HEK293 (cell line): ENCODE results near the gene UTS2.

Experiments used
- ATF2 ChIP-seq: fragments of 450-650 bp; formaldehyde crosslinking; IDR thresholded peaks from 2 replicates; pipeline ENCODE4 v1.5.1; 2016; ENCODE audit warnings: missing biosample characterization, missing genetic modification characterization, low read depth
- CTCF ChIP-seq: fragments of 450-650 bp; formaldehyde crosslinking; IDR thresholded peaks from 2 replicates; pipeline ENCODE4 v1.5.1; 2016; ENCODE audit warnings: missing biosample characterization, missing genetic modification characterization
- KLF16 ChIP-seq: fragments of 450-650 bp; formaldehyde crosslinking; IDR thresholded peaks from 2 replicates; pipeline ENCODE4 v1.5.1; 2017; ENCODE audit warnings: missing biosample characterization, missing genetic modification characterization
- KLF8 ChIP-seq: fragments of 450-650 bp; formaldehyde crosslinking; IDR thresholded peaks from 2 replicates; pipeline ENCODE4 v1.5.1; 2016; ENCODE audit warnings: missing biosample characterization, missing genetic modification characterization
- PRDM10 ChIP-seq: fragments of 450-650 bp; formaldehyde crosslinking; IDR thresholded peaks from 2 replicates; pipeline ENCODE4 v1.5.1; 2016; ENCODE audit warnings: missing biosample characterization, missing genetic modification characterization
- TCF7L2 ChIP-seq: IDR thresholded peaks from 2 replicates; pipeline ENCODE4 v1.6.1; 2011; ENCODE audit warnings: low read depth, mild to moderate bottlenecking, inconsistent platforms, low read length, moderate library complexity, borderline replicate concordance
- ZNF146 ChIP-seq: fragments of 450-650 bp; formaldehyde crosslinking; IDR thresholded peaks from 2 replicates; pipeline ENCODE4 v1.5.1; 2016; ENCODE audit warnings: missing biosample characterization, missing genetic modification characterization
- ZNF18 ChIP-seq: fragments of 450-650 bp; formaldehyde crosslinking; IDR thresholded peaks from 2 replicates; pipeline ENCODE4 v1.5.1; 2016; ENCODE audit warnings: missing biosample characterization, missing genetic modification characterization
- ZNF239 ChIP-seq: fragments of 450-650 bp; formaldehyde crosslinking; IDR thresholded peaks from 2 replicates; pipeline ENCODE4 v1.5.1; 2016; ENCODE audit warnings: missing biosample characterization, missing genetic modification characterization
- ZNF629 ChIP-seq: fragments of 450-650 bp; formaldehyde crosslinking; IDR thresholded peaks from 2 replicates; pipeline ENCODE4 v1.5.1; 2017; ENCODE audit warnings: missing biosample characterization, missing genetic modification characterization
- ZNF704 ChIP-seq: fragments of 450-650 bp; formaldehyde crosslinking; IDR thresholded peaks from 2 replicates; pipeline ENCODE4 v1.5.1; 2016; ENCODE audit warnings: missing biosample characterization, missing genetic modification characterization

DNA sequence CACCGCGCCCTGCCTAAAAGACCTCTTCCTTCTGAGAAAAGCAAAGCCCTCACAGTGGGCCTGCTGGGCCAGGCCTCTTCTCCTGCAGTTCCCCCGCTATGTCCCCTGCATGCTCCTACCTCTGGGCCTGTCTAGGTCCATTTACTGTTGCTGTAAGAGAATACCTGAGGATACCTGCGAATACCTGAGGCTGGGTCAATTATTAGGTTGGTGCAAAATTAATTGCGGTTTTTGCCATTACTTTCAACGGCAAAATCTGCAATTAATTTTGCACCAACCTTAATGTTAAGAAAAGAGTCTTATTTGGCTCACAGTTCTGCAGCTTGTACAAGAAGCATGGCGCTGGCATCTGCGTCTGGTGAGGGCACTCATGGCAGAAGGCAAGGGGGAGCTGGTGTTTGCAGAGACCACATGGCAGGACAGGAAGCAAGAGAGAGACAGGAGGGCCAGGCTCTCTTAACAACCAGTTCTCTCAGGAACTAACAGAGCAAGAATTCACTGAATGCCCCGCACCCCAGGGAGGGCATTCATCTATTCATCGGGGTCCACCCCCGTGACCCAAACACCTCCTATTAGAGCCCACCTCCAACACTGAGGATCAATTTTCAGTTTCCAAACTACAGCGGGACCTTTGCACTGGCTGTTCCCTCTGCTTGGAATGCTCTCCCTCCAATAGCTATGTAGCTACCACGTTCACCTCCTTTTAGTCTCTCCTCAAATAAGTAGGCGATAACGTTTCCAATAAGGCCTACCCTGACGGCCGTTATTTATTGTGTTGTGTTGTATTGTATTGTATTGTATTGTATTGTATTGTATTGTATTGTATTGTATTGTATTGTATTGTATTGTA is 9.6 kb upstream of the UTS2 start:
- TF ChIP-seq ZNF629: no peak
- TF ChIP-seq TCF7L2: no peak
- no peak for TF ChIP-seq KLF8 (tag by site-specific recombination)
- no peak for TF ChIP-seq ZNF18 (tag by site-specific recombination)
- TF ChIP-seq CTCF (tag by site-specific recombination): no peak
- no peak for TF ChIP-seq KLF16
- no peak for TF ChIP-seq ATF2
- TF ChIP-seq PRDM10 (tag by site-specific recombination): no peak
- TF ChIP-seq ZNF704 (tag by site-specific recombination): no peak
- no peak for TF ChIP-seq ZNF239 (tag by site-specific recombination)
- no peak for TF ChIP-seq ZNF146
